Activated CD4-positive, alpha-beta T cell treated with anti-CD3 and anti-CD28 coated beads, Interleukin-2, amount 10 ng/mL, durations not matched to agents 7 days and 5 days (primary cell): Measurements from ENCODE around the gene TIMELESS. TPM values are rescaled to one million over a fixed set of nuclear protein-coding genes. Genes with fewer than 3 reads are reported as not detected.

Experiments used
- CTCF ChIA-PET: fragments of 350-600 bp; sonication (Branson Sonifier 250); formaldehyde crosslinking; loops from one replicate; lab custom pipeline; 2021; ENCODE audit warnings: antibody characterized with exemption; lab: Charles Lee
- POLR2A ChIA-PET: fragments of 350-600 bp; sonication (Branson Sonifier 250); formaldehyde crosslinking; loops from one replicate; lab custom pipeline; 2021; ENCODE audit warnings: antibody characterized with exemption; lab: Charles Lee
- DNase-seq: peaks from one replicate; pipeline ENCODE4 v3.0.0-alpha.2; 2020
- H3K27ac Mint-ChIP-seq: one replicate; pipeline ENCODE4 v1.8.0; 2021; ENCODE audit warnings: mild to moderate bottlenecking, moderate library complexity, mixed read lengths
- H3K27me3 Mint-ChIP-seq: one replicate; pipeline ENCODE4 v1.8.0; 2021; ENCODE audit warnings: mixed read lengths
- H3K36me3 Mint-ChIP-seq: one replicate; pipeline ENCODE4 v1.8.0; 2021; ENCODE audit warnings: low read depth, mixed read lengths
- H3K4me1 Mint-ChIP-seq: one replicate; pipeline ENCODE4 v1.8.0; 2021; ENCODE audit warnings: mixed read lengths
- H3K4me3 Mint-ChIP-seq: one replicate; pipeline ENCODE4 v1.8.0; 2021; ENCODE audit warnings: mild to moderate bottlenecking, moderate library complexity, mixed read lengths
- H3K9me3 Mint-ChIP-seq: one replicate; pipeline ENCODE4 v1.8.0; 2021; ENCODE audit warnings: mixed read lengths
- total RNA-seq, 2 experiments: library from RNA; stranded (reverse); gene quantifications; one replicate each; pipeline ENCODE4 v1.2.3, GENCODE V29; 2021

The TIMELESS gene
- total RNA-seq, 2 experiments from 2014 or later: 59.5 to 63.6 TPM

DNA sequence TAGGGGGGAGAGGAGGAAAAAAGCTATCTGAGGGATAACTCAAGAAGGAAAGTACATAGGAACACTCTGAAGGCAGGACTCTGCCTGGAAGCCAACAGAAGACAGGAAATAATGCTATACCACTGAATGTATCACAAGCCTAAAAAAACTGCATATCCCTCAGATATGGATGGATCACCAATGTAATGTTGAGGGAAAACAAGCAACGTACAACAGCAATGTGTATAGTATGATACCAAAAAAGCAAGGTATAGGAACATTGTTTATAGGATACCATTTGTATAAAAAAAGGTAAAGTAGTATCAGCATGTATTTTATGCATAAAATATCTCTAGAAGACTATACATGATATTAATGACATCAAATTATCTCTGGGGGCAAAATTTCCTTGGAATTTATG is 35.3 kb upstream of the TIMELESS start:
- DNase-seq: no peak
- Mint-ChIP-seq H3K9me3 (no peaks in the 10 kb centered on the region), H3K4me1 (peaks cover 17% of the 10 kb centered on the region), H3K4me3 (no peak overlapping the region), H3K27me3 (peaks cover 30% of the 10 kb centered on the region), H3K36me3 (peaks cover 5% of the 10 kb centered on the region), H3K27ac (no peak overlapping the region)
- POLR2A ChIA-PET: no interaction called here
- CTCF ChIA-PET: interaction anchor here (1.2 kb wide), 1 partner anchor 15 kb away, joined by 5 read pairs; no protein-coding TSS in a partner anchor

- no peaks in the 10 kb centered on the region for H3K27me3 Mint-ChIP-seq
- H3K36me3 Mint-ChIP-seq: peaks cover 3% of the 10 kb centered on the region
- H3K4me1 Mint-ChIP-seq: no peaks in the 10 kb centered on the region
- ChIA-PET POLR2A (no interaction called here), CTCF (interaction anchor here (1.3 to 1.9 kb wide), 2 partner anchors 8 to 10 kb away, joined by 5 to 6 read pairs; no protein-coding TSS in a partner anchor)
- no peaks in the 10 kb centered on the region for H3K9me3 Mint-ChIP-seq
- no peak for DNase-seq
- no peak overlapping the region for H3K4me3 Mint-ChIP-seq
- H3K27ac Mint-ChIP-seq: no peak overlapping the region
These were observed 30.4 kb upstream of the TIMELESS start for GRCh38 chr12:56479625-56480024.

GRCh38 chr12:56477521-56478225 is 28.4 kb upstream of the TIMELESS start:
- H3K9me3 Mint-ChIP-seq: no peaks in the 10 kb centered on the region
- peaks cover 4% of the 10 kb centered on the region for H3K4me1 Mint-ChIP-seq
- H3K4me3 Mint-ChIP-seq: no peak overlapping the region
- POLR2A ChIA-PET: no interaction called here
- H3K27me3 Mint-ChIP-seq: no peaks in the 10 kb centered on the region
- DNase-seq: no peak
- H3K27ac Mint-ChIP-seq: no peak overlapping the region
- peaks cover 5% of the 10 kb centered on the region for H3K36me3 Mint-ChIP-seq
- CTCF ChIA-PET: interaction anchor here (1.1 kb wide), 1 partner anchor 288 kb away, joined by 3 read pairs; the partner anchor contains the start of gene SMARCC2

DNA sequence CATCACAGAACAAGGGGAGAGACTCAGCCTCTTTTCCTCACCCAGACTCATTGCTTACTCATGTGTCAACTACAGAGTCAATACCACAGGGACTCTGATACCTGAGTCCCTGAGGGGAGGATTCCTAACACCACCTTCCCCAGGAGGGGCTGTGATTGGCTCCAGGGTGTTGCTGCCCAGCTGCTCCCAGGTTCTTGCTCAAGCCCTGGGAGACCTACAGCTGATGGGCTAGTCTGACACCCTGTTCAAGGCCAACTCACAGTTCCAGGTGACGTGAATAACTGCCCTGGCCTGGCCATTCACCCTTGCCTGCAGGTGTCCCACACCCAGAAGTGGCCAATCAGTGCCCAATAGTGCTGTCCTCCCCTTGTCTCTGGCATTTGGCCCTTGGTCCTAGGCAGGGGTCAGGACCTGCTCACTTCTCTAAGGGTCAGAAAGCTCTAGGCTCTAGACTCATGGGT is 27.8 kb upstream of the TIMELESS start:
- peaks cover 5% of the 10 kb centered on the region for H3K4me1 Mint-ChIP-seq
- H3K4me3 Mint-ChIP-seq: no peak overlapping the region
- peaks cover 5% of the 10 kb centered on the region for H3K36me3 Mint-ChIP-seq
- H3K27ac Mint-ChIP-seq: no peak overlapping the region
- no peaks in the 10 kb centered on the region for H3K9me3 Mint-ChIP-seq
- no peaks in the 10 kb centered on the region for H3K27me3 Mint-ChIP-seq
- no peak for DNase-seq
- ChIA-PET CTCF (no interaction called here), POLR2A (no interaction called here)

GRCh38 chr12:56476143-56476542 is 26.9 kb upstream of the TIMELESS start:
- H3K4me1 Mint-ChIP-seq: peaks cover 10% of the 10 kb centered on the region
- POLR2A ChIA-PET: no interaction called here
- DNase-seq: no peak
- H3K27ac Mint-ChIP-seq: no peak overlapping the region
- H3K4me3 Mint-ChIP-seq: no peak overlapping the region
- CTCF ChIA-PET: interaction anchor here (0.6 kb wide), 2 partner anchors 62 to 1269 kb away, joined by 3 to 4 read pairs; partner anchors contain the start of gene TSPAN31
- no peaks in the 10 kb centered on the region for H3K9me3 Mint-ChIP-seq
- H3K36me3 Mint-ChIP-seq: peaks cover 5% of the 10 kb centered on the region
- no peaks in the 10 kb centered on the region for H3K27me3 Mint-ChIP-seq

GRCh38 chr12:56474389-56474788 is 25.2 kb upstream of the TIMELESS start:
- Mint-ChIP-seq H3K9me3 (no peaks in the 10 kb centered on the region), H3K4me1 (peaks cover 17% of the 10 kb centered on the region), H3K27ac (no peak overlapping the region), H3K4me3 (no peak overlapping the region), H3K36me3 (peaks cover 8% of the 10 kb centered on the region), H3K27me3 (no peaks in the 10 kb centered on the region)
- no peak for DNase-seq
- POLR2A ChIA-PET: interaction anchor here (0.7 kb wide), 1 partner anchor 115 kb away, joined by 3 read pairs; the partner anchor contains the start of gene STAT2
- CTCF ChIA-PET: interaction anchor here (2.5 kb wide), 1 partner anchor 10 kb away, joined by 14 read pairs; no protein-coding TSS in a partner anchor

GRCh38 chr12:56469007-56469930 is 20.0 kb upstream of the TIMELESS start:
- POLR2A ChIA-PET: interaction anchor here (0.6 kb wide), 1 partner anchor 537 kb away, joined by 5 read pairs; no protein-coding TSS in a partner anchor
- no peak for DNase-seq
- peaks cover 30% of the 10 kb centered on the region for H3K4me1 Mint-ChIP-seq

GRCh38 chr12:56468216-56469006 is 19.2 kb upstream of the TIMELESS start, which contains the start of gene SPRYD4:
SPRYD4 (plus strand) TSS chr12:56468578; CDS start chr12:56468592, 14 bp downstream.
- CTCF ChIA-PET: interaction anchor here (1.5 to 1.8 kb wide), 3 partner anchors 10 to 153 kb away, joined by 3 to 6 read pairs (median 6); partner anchors contain the start of gene CNPY2
- peak; percentile 95 for DNase-seq
- peak within 1 kb of the TSS; percentile 98 for H3K27ac Mint-ChIP-seq
- POLR2A ChIA-PET: interaction anchor here (0.6 kb wide), 1 partner anchor 117 kb away, joined by 4 read pairs; no protein-coding TSS in a partner anchor
- H3K36me3 Mint-ChIP-seq: peaks cover 4% of the 10 kb centered on the region
- no peaks in the 10 kb centered on the region for H3K27me3 Mint-ChIP-seq
- H3K9me3 Mint-ChIP-seq: no peaks in the 10 kb centered on the region
- peaks cover 30% of the 10 kb centered on the region for H3K4me1 Mint-ChIP-seq
- H3K4me3 Mint-ChIP-seq: peak within 1 kb of the TSS; percentile 88

More at GRCh38 chr12:56469007-56469930, 20.0 kb upstream of the TIMELESS start:
- H3K9me3 Mint-ChIP-seq: no peaks in the 10 kb centered on the region
- peak overlapping the region; percentile 88 for H3K4me3 Mint-ChIP-seq
- peak overlapping the region; percentile 98 for H3K27ac Mint-ChIP-seq
- H3K36me3 Mint-ChIP-seq: peaks cover 6% of the 10 kb centered on the region
- H3K27me3 Mint-ChIP-seq: no peaks in the 10 kb centered on the region
- CTCF ChIA-PET: interaction anchor here (0.7 to 2.0 kb wide), 7 partner anchors 11 to 153 kb away, joined by 3 to 6 read pairs (median 3); partner anchors contain the start of genes CNPY2 and GLS2

- H3K4me1 Mint-ChIP-seq: peaks cover 13% of the 10 kb centered on the region
- CTCF ChIA-PET: interaction anchor here (2.7 to 5.0 kb wide), 3 partner anchors 11 to 273 kb away, joined by 10 to 38 read pairs (median 14); partner anchors contain the start of genes SMARCC2 and TIMELESS
- POLR2A ChIA-PET: no interaction called here
- H3K9me3 Mint-ChIP-seq: no peaks in the 10 kb centered on the region
- no peaks in the 10 kb centered on the region for H3K27me3 Mint-ChIP-seq
- no peak overlapping the region for H3K27ac Mint-ChIP-seq
- no peaks in the 10 kb centered on the region for H3K36me3 Mint-ChIP-seq
- no peak overlapping the region for H3K4me3 Mint-ChIP-seq
- no peak for DNase-seq
These were observed 13.3 kb upstream of the TIMELESS start for GRCh38 chr12:56462565-56462964.

DNA sequence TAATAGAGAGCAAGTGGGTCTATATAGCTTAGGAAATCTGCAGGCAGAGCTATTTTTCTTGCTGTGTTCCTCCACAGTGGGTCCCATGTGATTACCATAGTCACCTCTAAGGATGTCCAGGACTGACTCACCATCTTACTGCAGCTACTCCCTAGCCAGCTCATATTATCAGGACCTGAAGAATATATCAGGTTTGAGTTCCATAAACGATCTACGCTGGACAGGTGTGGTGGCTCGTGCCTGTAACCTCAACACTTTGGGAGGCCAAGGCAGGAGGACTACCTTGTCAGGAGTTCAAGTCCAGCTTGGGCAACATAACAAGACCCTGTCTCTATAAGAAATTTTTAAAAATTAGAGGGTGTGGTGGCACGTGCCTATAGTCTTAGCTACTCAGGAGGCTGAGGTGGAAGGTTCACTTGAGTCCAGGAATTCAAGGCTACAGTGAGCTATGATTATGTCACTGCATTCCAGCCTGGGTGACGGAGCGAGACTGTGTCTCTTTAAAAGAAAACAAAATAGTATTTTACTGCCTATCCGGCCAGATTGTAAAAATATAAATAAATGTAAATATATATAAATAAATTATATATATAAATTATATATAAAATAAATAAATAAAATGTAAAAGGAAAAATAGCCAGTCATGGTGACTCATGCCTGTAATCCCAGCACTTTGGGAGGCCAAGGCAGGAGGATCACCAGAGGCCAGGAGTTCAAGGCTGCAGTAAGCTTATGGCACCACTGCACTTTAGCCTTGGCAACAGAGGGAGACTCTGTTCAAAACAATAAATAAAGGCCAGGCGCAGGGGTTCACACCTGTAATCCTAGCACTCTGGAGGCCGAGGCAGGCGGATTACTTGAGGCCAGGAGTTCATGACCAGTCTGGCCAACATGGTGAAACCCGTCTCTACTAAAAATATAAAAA is 12.3 kb upstream of the TIMELESS start:
- Mint-ChIP-seq H3K36me3 (no peaks in the 10 kb centered on the region), H3K4me1 (peaks cover 8% of the 10 kb centered on the region), H3K27me3 (no peaks in the 10 kb centered on the region), H3K27ac (no peak overlapping the region), H3K4me3 (no peak overlapping the region), H3K9me3 (no peaks in the 10 kb centered on the region)
- ChIA-PET CTCF (interaction anchor here (0.6 to 5.0 kb wide), 9 partner anchors 12 to 414 kb away, joined by 3 to 38 read pairs (median 4); partner anchors contain the start of genes ANKRD52, SMARCC2 and TIMELESS), POLR2A (no interaction called here)
- no peak for DNase-seq
